GM21367 (cell line): ENCODE results near the gene SIGLEC7.
"Not testable (repeated sequence)": the region's sequence is repeated elsewhere in the genome, so short reads cannot be mapped to it uniquely, and the experiment has no call there.

Source experiments
- ATAC-seq: cut with Tn5 transposase; IDR thresholded peaks from one replicate; pipeline ENCODE4 v1.9.1; 2021; ENCODE audit not compliant: unreplicated experiment

Gene SIGLEC7

DNA sequence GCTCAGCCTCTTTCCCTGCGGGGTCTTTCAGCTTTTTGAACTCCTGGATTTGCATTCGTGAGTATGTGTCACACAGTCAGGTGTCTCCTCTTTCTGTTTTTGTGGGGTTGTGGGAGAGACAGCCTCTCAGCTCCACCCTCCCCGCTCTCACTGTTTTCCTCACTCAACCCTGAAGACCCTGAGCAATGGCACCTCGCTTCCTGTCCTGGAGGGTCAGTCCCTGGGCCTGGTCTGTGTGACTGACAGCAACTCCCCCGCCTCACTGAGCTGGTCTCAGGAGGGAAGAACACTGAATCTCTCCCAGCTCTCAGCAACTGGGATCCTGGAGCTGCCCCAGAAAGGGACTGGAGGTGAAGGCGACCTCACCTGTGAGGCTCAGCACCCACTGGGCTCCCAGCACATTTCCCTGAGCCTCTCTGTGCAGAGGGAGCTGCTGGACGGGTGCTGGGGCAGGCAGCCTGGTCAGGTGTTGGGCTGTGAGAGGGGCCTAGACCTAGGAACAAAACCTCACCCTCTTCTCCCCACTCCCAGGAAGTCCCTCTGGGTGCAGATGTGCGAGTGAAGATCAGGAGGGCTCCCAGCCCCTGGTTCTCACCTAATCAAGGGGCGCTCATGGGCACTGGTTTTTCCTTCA, 4.2 kb upstream of the SIGLEC7 start:
- ATAC-seq, result no peak

- ATAC-seq, result no peak
Observed at GRCh38 chr19:51138549-51138979, 3.5 kb upstream of the SIGLEC7 start.

GRCh38 chr19:51139299-51140014, 2.6 kb upstream of the SIGLEC7 start:
- ATAC-seq, result no peak

- no peak for ATAC-seq
Observed at GRCh38 chr19:51140441-51140840, 1.7 kb upstream of the SIGLEC7 start.

DNA sequence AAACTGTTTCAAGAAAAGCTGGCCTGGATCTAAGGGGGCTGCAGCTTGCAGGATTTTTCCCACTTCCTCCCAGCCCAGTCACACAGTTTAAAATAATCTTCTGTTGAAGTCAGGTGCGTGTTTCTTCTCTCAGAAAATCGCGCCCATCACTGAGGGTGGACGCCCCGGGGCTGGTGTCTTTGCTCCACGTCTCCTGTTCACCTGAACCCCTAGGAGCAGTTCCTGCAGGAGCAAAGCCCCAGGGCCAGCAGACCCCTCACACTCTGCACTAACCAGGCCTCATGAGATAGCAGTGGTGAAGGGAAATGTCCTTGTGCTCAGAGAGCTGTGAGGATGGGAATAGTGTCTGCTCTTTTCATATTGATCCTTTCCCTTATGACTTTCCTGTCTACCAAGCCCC, 920 bp upstream of the SIGLEC7 start:
- no peak for ATAC-seq

DNA sequence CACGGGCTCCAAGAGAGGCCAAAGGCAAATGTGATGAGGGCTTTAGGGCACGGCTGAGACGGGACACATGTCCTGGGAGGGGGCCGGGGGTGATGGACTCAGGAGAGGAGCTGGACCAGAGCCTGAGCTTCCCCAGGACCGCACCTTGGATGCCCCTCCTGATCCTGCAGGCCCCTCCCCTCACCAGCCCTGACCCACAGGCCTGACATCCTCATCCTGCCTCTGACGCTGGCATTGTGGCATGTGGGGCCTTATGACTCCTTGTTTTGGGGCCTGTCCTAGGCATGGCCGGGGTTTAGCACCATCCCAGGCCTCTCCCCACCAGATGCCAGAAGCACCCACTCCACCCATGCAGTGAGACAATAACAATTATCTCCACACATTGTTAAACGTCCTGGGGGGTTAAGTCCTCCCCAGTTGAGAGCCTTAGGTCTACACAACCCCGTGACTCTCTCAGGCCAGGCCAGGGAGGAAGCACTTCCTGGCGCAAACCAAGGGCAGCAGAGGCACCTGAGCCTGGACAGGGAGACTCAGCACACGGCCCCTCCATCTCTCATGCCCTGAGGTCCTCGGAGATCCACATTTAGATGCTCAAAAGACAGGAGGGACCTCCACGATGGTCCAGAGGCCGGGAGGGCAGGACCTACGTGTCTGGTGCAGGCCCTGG, 841 bp downstream of the SIGLEC7 start:
- ATAC-seq, result not testable (repeated sequence)

DNA sequence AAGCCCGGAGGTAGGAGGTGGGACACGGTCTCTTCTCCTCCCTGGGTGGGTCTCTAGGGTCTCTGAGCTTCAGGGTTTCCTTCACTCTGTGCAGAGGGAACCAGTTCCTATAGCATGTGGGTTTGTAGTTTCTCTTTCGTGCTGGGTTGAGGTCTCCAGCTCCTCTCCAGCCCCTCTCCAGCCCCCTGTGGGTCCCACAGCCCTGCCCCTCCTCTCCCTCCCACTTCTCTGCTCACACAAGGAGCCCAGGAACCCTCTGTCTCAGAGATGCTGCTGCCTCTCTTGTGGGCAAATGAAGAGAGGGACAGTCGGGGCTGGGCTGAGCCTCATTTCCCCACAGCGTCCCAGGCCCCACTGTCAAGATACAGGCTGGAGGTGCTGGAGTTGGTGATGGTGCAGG, 1.4 kb downstream of the SIGLEC7 start:
- no peak for ATAC-seq

- ATAC-seq, result no peak
Observed at GRCh38 chr19:51144482-51145045, 2.5 kb downstream of the SIGLEC7 start.

DNA sequence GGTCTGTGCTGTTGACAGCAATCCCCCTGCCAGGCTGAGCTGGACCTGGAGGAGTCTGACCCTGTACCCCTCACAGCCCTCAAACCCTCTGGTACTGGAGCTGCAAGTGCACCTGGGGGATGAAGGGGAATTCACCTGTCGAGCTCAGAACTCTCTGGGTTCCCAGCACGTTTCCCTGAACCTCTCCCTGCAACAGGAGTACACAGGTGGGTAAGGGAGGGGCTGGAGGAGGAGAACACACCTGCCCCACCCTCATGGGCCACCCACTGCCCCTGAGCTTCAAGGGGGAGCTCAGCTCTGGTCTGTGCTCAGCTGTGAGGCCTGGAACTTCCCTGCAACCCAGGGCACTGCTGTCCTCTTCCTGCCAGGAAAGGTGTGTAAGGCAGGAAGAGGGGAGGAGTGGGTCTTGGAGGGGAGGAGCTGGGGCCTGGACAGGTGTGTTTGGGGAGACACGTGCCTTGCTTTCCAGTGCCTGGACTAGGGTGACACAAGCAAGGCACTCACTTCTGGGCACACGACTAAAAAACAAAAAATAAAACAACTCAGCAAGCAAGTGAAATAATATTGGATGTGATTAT, 3.9 kb downstream of the SIGLEC7 start:
- ATAC-seq, result no peak

GRCh38 chr19:51146751-51147150, 4.7 kb downstream of the SIGLEC7 start:
- ATAC-seq, result no peak

- no peak for ATAC-seq
Observed at GRCh38 chr19:51147663-51148062, 5.6 kb downstream of the SIGLEC7 start.

DNA sequence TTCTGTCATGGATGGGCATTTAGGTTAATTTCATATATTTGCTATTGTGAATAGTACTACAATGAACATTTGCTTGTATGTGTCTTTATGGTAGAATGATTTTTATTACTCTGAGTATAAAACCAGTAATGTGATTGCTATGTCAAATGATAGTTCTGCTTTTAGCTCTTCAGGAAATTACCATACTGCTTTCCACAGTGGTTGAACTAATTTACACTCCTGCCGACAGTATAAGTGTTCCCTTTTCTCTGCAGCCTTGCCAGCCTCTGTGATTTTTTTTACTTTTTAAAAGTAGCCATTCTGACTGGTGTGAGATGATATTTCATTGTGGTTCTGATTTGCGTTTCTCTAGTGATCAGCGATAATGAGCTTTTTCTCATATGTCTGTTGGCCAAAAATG, 6.5 kb downstream of the SIGLEC7 start:
- no peak for ATAC-seq

DNA sequence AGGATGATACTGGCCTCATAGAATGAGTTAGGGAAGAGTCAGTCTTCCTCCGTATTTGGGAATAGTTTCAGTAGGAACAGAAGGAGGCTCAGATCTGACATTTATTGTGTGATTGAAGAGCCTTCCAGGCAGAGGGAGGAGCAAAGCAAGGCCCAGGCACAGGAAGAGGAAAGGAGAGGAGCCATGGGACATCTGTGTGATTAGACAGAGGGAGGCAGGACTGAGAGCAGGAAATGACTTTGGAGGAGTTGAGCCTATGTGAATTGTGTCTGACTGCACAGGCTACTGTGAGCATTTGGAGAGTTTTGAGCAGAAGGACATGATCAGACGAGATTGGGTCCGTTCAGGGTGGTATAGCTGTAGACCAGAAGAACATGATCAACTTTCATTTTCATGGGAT, 8.5 kb downstream of the SIGLEC7 start:
- ATAC-seq, result no peak

DNA sequence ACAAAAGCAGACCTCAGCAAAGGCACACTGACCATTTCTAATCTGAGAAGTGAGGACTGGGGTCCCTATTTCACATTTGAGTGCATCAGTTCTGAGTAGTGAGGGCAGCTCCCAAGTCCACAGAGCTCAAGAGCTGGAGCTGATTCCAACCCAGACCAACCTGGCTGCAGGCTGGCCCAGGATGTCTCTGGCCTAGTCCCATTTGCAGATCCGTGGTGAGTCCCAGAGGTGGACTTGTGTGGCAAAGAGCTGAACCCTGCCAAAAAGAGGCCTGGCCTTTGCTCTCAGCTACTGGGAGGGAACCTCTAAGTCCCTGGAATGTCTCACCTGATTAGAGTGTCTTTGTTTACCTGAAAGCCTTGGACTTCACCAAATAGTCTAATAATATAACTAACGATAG, 14.6 kb downstream of the SIGLEC7 start:
- no peak for ATAC-seq

DNA sequence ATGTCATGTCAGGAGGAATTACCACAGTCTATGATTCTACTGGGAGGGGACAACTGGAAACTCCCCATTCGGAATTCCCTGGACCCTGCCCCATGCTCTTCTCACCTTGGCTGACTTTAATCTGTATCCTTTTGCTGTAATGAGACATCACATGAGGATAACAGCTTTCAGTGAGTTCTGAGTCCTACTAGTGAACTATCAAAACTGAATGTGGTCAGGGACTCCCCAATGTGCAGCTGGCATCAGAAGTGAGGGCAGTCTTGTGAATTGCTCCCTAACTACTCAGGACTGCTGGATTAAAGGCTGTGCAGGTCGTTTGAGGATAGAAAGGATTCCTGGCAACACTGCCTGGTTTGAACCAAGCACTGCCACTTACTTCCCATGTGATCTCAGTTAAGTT, 15.2 kb downstream of the SIGLEC7 start:
- no peak for ATAC-seq

DNA sequence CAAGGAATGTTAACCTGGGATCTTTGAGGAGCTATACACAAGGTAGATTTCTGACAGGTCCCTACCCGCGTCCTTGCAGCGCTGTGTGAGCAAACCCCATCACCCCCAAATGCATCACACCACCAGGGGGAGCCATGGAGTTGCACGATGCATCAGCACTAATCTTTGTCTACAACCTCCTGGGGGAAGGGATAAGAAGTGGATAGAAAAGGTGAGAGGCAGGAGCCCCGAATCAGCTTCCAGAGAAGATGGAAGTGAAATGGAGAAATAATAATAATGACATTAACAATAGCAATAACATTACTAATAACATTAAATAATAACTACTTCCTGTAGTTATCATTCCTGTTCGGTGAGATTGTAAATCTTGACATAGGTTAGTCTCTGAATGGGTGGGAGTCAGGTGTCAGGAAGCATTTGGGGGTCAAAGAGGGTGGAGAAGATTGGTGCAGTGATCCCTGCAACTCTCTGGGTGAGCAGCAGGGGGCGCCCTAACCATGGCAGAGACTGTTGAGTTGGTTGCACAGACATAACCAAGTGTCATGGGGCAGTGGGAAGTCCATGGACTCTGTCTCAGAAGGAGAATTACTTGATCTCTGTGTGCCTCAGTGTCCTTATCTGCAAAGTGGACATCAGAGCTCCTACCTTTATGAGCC, 16.5 kb downstream of the SIGLEC7 start:
- no peak for ATAC-seq

DNA sequence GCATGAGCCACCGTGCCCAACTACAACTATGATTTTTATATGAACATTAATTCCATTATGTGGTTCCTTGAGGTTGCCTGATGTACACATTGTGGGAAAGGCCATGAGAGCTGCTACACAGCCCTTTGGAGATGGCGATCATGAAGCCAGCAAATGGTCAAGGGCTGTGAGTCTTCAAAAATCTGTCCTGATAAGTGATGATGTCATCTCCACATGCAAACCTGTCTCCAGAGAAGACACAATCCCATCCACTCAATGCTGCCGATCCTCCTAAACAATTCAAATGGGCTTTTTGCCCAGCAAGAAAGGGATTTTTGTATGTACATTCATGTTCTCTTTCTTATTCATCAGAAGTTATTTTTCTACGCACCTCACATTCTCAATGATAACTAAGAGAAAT, 17.6 kb downstream of the SIGLEC7 start:
- ATAC-seq, result no peak

DNA sequence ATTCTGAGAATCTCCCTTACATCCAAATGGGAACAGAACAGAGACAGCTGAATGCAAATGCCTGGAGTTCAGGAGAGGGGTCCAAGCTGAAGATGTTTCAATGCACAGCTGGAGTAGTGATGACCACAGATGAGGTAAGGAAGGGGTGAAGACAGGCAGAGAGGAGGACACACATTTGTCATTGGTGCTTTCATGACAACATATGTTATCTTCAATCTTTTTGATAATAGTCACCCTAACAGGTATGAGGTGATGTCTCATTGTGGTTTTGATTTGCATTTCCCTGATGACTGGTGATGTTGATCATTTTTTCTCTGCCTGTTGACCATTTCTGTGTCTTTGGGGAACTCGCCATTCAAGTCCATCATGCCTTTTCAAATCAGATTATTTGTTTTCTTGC, 19.2 kb downstream of the SIGLEC7 start:
- no peak for ATAC-seq

DNA sequence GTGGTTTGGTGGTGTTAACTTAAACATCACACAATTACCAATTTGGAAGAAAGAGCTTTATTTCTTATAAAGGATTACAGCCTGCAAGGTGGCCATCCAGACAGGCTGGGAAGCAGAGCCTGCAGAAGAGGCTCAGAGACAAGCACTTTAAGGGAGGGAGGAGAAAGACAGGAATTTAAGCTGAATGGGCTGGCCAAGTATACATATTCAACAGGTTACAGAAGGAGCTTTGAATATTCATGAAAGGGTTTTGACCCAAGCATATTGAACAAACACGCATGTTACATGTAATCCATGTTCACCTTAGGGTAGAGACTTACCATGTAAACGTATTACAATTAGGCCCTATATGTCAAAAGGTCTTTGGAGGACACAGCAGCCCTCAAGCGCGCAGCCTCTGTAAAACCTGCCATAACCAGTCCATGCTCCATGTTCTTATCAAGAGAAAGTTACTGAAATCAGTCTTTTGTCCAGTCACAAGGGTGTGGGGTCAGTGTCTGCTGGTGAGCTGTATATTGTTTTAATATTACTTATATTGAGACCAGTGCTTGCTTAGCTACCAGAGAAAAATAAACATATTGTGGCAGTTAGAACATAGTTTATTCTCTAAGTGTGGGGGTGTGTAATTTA, 19.9 kb downstream of the SIGLEC7 start:
- no peak for ATAC-seq

GRCh38 chr19:51163257-51163656, 21.2 kb downstream of the SIGLEC7 start:
- no peak for ATAC-seq

GRCh38 chr19:51164215-51164614, 22.1 kb downstream of the SIGLEC7 start:
- ATAC-seq, result no peak
